GM19328 (cell line): ENCODE results near the gene IGSF21.

Experiments used
- ATAC-seq: cut with Tn5 transposase; IDR thresholded peaks from one replicate; pipeline ENCODE4 v1.9.1; 2021; ENCODE audit warnings: mild to moderate bottlenecking, moderate library complexity; ENCODE audit not compliant: unreplicated experiment

IGSF21 gene

GRCh38 chr1:18387307-18387706 lies 279.7 kb downstream of the IGSF21 start:
- no peak for ATAC-seq

- ATAC-seq = no peak
Measured at GRCh38 chr1:18390953-18391352, 283.4 kb downstream of the IGSF21 start.

DNA sequence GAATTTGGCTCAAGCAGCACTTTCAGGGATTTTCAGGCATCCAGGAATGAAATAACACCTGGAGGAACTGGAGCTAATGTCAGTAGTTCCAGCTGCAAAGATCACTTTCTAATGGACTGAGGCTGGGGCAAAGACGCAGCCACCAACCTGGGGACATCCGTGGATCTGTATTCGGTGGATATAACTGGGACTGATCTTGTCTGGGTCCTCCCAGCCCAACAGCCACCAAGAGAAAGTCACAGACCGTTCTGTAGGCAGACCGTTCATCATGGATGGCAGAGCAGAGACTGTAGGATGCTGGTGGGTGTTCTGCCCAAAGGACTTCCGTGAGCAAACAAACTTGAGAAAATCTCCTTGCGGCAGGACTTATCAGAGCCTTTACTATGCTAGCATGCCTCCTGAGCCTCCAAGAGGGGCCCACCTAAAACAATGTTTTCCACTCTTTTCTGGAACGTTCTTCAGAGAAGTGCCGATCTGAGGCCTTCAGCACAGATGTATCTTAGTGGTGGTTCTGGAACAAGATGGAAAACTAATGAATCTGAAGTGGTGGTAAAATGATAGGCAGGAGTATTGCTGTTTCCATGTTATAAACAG lies 287.1 kb downstream of the IGSF21 start:
- no peak for ATAC-seq

GRCh38 chr1:18396247-18396980 lies 288.8 kb downstream of the IGSF21 start:
- ATAC-seq = no peak

DNA sequence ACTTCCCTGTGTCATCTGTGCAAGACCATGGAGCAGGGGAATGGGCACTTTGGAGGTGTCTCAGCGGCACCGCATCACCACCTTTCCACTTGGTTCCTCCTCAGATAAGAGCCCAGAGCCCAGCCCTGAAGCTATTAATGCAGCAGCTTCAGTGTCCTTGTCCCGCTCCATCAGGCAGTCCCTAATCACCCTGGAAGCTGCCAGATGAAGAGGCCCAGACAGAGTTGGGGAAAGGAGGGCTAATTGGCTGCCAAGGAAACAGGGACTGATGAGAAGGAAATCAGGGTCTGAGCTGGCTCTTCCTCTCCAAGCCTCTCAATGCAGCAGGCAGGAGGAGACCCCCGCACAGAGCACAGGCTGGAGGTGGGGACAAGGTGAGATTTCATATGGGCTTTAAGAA lies 290.0 kb downstream of the IGSF21 start:
- no peak for ATAC-seq

DNA sequence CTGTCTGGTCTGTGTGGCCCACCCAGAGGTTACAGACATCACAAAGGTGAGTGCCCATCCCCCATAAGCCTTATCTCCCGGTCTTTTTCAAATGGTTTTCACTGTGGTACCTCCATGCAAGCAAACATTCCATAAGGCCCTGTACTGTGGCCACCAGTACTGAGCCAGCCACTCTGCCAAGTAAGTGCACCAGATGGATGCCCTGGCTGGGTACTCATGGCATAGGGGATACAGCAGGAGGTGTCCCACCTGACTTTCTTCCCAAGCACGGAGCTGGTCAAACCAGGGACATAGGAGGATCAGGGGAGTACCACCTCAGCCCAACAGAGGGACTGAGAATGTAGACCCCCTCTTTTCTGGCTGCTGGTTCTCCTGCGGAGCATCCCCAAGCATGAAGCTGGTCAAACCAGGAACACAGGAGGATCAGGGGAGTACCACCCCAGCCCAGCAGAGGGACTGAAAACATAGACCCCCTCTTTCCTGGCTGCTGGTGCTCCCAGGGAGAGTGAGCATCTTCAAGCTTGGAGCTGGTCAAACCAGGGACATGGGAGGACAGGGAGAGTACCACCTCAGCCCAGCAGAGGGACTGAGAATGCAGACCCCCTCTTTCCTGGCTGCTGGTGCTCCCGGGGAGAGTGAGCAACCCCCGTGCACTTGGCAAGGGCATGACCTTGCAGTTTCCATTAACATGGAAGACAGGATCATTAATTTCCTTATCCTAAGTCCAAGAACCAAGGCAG lies 291.4 kb downstream of the IGSF21 start:
- ATAC-seq = no peak

DNA sequence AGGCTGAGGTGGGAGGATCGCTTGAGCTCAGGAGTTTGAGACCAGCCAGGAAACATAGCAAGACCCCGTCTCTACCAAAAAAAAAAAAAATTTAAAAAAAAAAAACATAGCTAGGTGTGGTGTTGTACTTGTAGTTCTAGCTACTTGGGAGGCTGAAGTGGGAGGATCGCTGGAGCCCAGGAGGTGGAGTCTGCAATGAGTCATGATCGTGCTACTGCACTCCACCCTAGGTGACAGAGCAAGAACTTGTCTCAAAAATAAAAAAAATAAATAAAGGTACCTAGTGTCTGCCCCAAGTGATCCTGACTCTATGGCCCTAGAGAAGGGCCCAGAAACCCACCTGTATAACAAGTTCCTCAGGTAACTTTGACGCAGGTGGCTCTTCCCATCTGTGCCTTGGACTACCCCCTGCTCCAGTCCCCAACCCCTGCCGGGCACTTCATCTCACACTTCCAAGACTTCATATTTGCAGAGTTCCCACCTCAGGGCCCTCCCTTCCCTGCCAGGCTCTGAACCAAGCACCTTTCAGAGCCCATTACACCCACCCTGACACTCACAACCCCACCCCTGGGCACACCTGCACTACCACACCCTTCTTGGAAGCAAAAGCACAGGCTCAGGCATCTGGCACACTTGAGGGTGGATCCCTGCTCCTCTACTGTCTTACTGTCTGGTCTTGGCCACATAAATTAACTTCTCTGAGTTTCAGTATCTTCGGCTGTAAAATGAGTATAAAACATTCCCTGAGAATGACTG lies 292.9 kb downstream of the IGSF21 start:
- ATAC-seq = no peak

DNA sequence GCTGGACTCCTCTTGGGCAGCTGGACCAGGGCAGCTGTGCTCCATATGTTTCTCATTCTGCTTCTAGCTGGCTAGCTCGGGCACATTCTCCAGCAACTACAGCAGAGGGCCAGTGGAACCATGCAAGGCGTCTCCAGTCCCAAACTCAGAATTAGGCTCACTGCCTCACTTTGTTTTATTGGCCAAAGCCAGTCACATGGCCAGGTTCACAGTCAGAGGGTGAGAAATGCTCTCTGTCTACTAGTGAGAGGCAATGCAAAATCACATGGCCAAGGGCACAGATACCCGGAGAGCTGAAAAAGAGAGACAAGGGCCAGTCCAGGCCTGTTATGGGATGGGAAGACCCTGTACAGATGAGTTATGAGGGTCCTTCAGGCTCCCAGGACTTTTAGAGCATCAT lies 294.3 kb downstream of the IGSF21 start:
- ATAC-seq = no peak

DNA sequence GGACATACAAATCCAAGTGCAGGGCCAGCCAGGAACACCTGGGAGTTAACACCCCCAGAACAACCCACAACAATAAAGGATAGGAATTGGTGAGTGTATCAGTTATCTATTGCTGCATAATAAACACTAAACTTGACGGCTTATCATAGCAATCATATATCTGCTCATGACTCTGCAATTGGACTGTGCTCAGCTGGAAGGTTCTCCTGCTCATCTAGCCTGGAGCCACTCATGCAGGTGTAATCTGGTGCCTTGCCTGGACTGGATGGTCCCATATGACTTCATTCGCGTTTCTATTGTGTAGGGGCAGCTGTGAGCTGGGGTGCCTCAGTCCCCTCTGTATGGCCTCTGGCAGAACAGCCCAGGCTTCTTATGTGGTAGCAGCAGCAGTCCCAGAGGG lies 296.9 kb downstream of the IGSF21 start:
- no peak for ATAC-seq

- ATAC-seq = no peak
Measured at GRCh38 chr1:18407166-18408045, 299.8 kb downstream of the IGSF21 start.

- ATAC-seq = no peak
Measured at GRCh38 chr1:18408656-18409370, 301.2 kb downstream of the IGSF21 start.

- ATAC-seq = no peak
Measured at GRCh38 chr1:18409609-18410237, 302.1 kb downstream of the IGSF21 start.

DNA sequence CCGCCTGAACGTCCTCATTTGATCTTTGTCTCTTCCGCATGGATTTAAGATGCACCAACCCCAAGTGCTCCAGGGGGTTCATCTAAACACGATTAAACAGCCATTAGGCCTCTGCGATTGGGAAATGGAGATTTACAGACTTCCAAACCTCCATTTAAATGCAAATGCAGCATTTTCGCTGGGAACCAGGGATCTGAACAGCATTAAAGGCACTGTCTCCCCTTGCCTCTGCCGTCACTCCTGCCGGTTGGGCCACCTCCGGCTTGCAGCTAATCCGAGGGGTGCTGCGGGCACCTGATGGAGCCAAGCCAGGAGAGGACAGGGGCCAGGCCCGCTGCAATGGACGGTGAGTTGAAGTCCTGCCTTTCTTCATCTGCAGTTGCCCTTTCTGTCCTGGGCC lies 302.8 kb downstream of the IGSF21 start:
- no peak for ATAC-seq

- ATAC-seq = no peak
Measured at GRCh38 chr1:18411321-18411720, 303.7 kb downstream of the IGSF21 start.

DNA sequence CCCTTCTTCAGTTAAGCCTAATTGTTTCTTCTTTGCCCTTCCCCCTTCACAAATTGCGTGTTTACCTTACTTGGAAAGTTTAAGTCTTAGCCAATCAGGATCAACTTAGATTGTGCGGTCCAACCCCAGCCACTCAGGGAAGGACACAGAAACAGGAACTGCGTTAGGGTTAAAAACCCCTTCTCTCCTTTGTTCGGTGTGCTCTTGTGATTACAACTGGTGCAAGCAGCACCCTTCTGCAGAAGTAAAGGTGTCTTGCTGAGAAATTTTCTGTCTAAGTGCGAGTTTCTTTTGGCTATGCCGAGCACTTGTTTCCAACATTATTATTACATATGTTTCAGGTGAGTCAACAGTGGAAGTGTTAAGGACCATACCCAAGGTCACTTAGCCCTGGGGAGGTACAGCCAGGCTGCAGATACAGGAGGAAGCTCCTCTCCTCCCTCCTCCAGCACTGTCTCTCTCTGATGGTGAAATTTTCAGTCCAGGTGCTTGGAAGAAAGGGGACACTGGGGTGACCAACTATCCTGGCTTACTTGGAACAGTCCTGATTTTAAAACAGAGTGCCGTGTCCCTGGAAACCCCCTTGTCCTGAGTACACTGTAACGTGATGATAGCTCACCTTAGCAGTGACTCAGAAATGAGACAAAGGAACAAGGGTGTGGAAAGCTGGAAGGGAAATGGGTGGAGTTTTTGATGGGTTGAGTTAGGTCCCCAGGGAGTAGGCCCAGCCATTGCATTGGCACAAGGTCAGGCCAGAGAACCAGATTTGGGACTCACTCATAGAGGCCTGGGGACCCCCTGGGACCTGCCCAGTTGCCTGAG lies 304.4 kb downstream of the IGSF21 start:
- ATAC-seq = no peak

GRCh38 chr1:18412882-18413353 lies 305.3 kb downstream of the IGSF21 start:
- ATAC-seq = no peak

GRCh38 chr1:18413541-18414305 lies 306.1 kb downstream of the IGSF21 start:
- no peak for ATAC-seq

DNA sequence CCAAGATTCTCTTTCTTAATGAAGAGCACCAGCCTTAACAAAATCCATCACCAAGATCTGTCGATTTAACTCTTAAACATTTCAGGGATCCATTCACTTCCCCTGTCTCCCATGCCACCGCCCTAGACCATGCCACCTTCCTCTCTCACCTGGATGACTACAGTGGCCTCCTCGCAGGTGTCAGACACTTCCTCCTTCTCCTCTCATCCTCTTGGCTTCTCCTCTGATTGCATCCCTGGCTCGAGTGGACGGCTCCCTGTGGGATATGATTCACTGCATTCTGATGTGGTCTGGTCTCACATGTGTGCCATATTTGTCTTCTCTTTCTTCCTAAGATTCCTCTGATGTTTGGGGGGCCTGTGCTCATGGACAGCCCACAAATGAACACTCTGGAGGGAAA lies 306.7 kb downstream of the IGSF21 start:
- ATAC-seq = no peak
